ENCODE measurements around the gene SPTBN1.
A peak's percentile ranks its signal among the peaks of the same experiment; 100 is the strongest.
"Not testable (repeated sequence)": the region's sequence is repeated elsewhere in the genome, so short reads cannot be mapped to it uniquely, and the experiment has no call there.

The SPTBN1 gene

DNA sequence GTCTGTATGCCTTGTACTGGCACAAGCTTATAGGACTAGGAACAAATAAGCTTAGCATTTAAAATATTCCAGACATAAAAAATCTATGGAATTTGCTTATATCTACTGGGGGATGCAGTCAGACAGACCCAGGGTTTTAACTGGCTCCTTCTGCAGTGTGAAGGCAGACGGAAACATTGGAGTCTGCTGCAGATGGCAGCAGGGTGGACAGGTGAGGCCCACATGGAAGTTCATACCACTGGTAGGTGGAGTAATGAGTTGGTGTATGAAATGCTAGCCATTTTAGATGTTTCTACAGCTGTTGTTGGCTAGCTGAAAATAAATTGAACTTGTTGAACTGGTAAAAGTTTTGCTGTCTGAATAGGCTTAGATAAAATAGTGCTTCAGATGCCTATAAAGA is 17.7 kb downstream of the SPTBN1 start:
- no peak for DNase-seq

DNA sequence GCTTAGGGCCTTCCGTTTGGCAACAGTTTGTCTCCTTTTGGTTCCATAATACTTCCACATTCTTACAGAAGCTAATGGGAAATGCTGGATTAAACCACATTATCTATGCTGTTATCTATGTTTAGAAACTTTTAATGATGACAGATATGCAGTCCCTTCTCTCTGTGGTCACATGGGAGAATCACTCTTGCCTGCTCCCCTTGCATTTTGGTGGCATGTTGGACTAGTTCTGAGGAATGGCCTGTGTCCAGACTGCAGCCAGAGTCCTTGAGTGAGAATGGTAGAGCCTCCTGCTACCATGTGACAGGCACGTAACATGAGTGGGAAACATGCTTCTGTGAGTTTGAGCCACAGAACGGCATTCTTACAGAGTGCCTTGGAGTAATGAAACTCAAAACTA is 19.2 kb downstream of the SPTBN1 start:
- DNase-seq = no peak

DNA sequence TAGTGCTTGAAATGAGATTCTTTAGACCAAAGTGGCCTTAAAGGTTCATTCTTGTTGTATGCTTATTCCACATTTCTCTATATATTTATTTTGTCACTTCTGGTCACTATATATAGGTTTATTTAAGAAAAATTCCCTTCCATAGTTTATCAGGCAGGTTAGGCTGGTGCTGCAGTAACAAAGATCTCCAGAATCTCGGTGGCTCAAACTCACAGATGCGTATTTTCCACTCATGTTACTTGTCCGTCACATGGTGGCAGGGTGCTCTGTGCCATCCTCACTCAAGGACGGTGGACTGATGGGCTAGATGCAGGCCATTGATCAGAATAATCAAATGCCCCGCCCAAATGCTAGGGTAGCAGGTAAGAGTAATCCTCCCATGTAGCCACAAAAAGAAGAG is 19.8 kb downstream of the SPTBN1 start:
- no peak for DNase-seq

DNA sequence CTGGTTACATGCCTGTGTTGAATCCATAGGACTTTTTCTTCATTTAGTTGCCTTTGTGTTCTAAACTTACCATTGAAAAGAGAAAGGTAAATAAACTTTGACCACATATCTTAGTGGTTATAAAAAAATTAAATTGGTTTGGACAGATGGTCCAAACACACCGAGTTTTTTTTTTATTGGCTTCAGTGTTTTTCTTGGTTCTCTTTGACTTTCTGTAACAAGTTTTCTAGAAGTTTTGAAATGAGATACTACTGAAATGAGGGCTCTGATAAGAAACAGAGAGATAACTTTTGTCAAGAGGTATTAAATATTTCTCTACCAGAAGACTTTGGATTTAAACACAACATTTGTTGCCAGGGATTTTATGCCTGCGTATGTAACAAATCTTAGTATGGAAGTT is 20.7 kb downstream of the SPTBN1 start:
- no peak for DNase-seq

DNA sequence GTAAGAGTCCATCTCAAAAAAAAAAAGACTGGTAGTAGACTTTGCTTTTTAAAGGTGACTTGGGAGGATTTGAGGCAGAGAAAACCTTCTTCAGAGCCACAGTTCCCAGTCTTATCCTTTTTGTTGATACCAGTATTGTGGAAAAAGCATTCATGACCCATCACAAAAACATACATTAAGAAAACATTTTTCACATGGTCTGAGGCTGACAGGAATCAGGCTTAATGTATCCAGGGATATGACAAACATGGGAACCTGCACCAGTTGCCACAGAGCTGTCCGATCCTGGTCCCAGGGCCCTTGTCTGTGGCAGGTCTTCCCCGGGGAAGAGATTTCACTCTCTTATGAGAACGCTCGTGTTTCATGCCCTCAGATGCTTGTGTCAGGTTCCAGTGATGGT is 21.8 kb downstream of the SPTBN1 start:
- no peak for DNase-seq

DNA sequence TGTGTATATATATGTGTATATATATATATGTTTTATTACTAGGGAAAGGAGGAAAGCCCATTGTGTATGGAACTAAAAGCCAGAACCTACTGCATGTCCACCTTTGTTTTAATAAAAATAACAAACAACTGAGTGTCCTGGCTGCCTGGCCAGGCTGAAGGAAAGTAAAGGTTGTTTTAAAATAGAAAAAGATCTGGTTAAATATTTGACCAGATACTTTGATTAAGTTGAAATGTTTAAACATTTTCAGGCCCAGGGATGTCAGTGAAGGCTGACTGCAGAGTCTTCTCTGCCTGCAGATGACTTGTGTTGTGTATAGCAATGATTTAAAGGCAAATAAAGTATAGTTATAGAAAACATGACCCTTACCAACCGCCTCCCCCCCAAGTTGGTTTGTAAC is 22.8 kb downstream of the SPTBN1 start:
- DNase-seq = no peak

DNA sequence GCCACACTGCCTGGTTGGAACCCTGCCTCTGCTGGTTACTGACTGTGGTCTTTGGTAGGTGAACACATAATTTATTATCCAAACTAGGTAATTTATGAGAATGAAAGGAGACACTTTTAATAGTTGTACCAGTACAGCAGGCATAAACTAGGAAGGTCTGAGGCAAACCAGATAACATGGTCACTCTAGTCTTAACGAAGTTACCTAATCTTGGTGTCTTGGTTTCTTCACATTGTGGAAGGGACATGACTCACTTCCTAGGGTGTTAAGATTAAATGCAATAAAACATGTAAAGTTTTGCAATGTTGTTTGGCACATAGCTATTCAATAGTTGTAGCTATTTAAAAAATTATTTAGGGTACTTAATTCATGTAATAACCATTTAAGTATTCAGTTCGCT is 23.3 kb downstream of the SPTBN1 start:
- no peak for DNase-seq

DNA sequence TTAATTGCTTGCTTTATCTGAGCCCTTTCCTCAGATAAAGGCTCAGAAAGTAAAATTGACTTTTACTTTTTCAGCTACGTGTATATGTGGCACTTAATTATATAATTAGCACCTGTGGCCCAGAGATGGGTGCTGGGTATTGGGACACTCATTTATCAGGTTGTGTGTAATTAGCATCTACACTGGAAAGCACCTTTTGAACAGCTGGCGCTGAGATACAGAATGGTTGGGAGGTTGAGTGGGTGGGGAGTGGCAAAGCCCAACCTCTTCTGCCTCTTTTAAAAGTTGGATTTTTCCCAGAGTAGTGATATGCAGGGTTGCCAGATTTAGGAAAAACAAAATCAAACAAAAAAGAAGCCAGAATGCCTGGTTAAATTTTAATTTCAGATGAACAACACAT is 23.9 kb downstream of the SPTBN1 start:
- DNase-seq = no peak

DNA sequence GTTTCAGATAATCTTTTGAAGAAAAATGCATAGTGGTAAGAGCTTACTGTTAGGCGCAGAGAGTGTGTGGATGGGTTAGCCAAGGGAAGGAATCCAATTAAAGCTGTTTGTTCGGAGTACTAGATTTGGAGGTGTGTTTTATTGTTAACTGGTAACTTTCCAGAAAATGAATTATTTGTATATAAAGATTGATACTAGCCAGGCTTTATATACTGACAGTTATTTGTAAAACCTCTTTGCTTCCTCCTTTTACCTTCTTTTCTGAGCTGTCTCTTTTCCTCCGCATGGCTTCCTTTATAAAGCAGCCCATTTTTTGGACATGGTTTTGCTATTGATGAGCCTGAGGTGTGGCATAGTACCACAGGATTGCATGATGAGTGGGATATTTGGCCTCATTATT is 25.6 kb downstream of the SPTBN1 start:
- DNase-seq = no peak

DNA sequence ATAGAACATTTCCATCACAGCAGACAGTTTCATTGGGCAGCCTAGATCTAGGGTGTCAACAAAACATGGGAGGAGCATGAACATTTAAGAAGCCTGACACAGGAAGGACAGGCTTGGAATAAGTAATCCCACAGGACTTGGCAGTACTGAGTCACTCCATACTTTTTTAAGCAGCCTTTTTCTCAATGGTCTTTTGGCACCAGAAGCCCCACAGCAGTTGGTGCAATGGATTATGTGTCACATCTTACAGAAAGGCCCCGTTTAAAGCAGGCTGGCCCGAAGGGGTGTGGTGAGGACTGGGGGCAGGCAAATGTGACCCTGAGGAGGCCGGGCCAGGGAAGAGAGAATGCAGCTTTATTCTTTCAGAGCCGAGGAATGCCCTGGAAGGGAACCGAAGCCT is 26.6 kb downstream of the SPTBN1 start:
- DNase-seq = no peak

DNA sequence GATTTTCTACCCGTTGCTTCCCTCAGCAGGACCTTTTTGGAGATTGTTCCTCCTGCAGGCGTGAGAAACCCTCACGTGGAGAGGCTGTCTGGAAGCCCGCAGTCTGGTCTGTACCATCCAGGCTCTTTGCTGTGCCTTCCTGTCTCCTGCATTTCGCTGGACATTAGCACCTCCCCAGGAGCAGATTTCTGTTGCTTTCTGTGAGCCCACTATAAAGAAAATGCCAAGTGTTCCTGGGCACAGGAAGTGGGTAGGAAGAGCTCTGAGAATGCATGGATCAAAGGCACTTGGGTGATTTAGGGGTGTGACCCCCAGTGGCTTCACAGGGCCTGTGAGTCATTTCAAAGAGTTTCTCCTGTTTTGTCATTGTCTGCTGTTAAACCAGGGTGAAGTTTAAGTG is 27.3 kb downstream of the SPTBN1 start:
- DNase-seq = no peak

DNA sequence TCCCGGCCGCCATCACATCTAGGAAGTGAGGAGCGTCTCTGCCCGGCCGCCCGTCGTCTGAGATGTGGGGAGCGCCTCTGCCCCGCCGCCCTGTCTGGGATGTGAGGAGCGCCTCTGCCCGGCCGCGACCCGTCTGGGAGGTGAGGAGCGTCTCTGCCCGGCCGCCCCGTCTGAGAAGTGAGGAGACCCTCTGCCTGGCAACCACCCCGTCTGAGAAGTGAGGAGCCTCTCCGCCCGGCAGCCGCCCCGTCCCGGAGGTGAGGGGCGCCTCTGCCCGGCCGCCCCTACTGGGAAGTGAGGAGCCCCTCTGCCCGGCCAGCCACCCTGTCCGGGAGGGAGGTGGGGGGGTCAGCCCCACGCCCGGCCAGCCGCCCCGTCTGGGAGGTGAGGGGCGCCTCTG is 29.6 kb downstream of the SPTBN1 start:
- not testable (repeated sequence) for DNase-seq

DNA sequence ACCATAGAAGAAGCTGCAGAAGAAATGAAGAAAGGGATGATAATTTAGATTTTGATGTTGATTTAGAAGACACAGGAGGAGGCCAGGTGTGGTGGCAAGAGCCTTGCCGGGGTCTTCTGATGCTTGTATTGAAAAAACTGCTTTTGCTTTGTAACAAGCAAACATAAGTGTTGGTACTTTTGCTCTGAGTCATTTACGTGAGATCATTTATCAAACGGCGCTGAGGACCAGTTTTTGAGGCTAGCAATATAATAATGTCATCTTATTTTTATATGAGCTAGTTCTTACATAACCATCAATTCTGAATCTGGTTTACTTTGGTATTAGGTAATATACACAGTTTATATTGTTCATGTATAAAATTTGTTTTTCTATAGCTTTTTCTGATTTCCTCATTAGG is 30.6 kb downstream of the SPTBN1 start:
- no peak for DNase-seq

DNA sequence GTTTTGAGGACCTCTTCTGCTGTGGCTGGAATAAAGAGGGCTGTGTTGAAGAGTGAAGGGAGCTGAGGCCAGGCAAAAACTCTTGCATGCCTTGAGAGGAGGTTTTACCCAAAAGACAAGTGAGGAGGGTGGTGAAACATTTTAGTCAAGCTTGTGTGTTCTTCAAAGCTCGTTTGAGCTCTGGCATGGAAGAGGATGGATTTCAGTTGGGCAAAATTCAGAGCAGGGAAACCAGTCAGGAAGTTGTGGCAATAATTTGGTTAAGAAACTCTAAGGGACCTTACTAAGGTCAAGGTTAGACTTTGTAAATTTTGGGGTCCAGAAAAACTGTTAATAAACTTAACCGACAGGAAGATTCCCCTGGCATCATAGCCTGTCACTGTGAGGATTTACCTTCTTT is 34.7 kb downstream of the SPTBN1 start:
- DNase-seq = no peak

DNA sequence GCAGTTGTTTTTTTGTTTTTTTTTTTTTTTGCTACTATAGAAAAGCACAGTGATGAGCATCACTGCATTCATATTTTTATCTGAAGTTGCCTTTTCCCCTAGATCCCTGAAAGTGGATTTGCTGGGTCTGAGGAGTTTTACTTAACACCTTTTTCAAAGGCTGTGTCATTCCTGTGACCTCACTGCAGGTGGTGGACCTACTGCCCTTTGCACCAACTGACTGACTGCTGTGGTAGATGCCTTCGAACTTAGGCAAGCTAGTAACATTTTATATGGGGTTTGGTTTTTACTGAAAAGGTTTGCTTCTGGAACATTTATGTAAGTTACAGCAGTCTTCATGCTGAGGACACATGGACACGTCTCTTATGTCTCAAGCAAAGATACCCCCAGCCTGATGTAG is 36.2 kb downstream of the SPTBN1 start:
- no peak for DNase-seq

DNA sequence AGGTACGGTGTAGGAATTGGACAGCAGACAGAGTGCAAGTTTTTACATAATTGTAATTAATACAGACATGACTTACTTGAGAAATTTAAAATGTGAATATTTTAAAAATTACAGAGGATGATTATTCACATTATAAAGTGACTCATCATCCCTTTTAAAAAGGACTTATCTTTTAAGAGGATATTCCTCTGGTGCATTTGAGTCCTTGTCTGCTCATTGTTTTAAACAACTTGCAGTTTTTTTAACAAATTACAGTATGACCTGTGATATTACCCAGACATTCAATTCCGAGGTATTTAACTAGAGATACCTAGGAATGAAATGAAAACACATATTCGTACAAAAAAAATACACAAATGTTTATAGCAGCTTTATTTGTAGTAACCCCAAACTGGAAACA is 38.0 kb downstream of the SPTBN1 start:
- DNase-seq = no peak

DNA sequence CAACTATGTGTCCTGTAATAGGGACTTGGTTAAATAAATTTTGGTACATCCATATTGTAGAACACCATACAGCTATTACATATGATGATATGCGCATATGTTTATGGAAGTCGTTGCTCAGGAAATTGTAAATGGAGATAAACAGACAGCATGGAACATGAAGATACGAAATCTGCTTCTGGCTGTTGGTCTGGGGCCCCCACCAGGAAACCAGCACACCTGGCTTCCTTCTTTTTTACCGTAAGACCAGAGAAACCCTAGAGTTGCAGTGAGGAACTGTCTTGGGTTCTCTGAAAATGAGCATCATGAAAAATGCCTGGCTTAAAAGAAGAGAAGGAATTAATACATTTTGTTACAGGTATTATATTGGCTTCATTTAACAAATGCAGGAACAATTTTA is 40.8 kb downstream of the SPTBN1 start:
- no peak for DNase-seq

DNA sequence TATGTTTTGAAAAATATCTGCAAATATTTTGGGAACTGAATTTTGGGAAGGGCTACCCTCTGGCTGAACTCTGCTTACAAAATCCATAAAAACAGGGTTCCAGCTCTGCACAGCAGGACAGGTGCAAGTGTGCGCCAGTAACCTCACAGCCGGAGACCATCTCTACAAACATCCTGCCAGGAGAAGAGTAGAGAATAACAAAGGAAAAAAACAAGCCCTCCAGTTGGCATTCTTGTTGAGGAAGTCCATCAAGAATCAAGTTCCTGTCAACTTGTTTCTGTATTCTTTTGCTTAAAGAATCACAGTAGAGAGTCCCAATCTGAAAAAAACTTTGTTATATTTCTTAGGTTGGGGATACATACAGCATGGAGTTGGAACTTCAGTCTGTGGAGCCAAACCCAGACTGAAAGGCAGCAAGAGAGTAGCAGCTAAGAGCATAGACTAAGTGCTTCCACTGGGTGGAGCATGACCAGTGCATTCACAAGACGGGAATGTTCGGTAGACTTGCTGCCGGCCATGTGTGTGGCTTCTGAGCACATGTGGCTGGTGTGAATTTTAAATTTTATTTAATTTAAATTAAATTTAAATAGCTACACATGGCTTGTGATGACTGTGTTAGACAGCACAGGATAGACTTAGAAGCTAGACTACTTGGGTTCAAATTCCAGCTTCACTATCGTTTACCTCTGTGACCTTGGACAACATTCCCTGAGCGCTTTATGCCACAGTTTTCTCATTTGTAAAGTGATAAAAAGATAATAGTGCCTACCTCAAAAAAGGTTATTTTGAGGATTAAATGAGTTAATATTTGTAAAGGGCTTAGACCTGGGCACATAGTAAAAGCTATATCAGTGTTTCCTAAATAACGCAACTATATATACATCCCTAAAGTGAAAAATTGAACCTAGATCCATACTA is 41.9 kb downstream of the SPTBN1 start:
- peak; percentile 61 for DNase-seq

DNA sequence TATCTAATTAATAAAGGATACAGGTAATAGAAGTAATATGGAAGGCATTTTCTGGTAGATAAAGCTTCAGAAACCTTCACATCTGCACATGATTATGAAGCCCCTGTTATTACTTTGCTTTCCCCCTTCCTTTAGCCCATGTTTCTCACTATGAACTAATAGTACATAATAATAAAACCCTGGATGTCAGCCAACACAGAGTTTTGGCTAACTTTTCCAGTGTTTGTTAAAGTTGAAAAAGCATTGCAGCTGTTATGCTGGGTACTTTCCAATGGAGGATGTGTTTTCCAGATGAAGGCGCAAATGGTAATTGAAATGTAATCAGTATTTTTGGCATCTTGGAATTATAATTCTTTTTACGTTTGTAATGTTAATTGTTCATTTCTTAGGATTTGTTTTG is 43.5 kb downstream of the SPTBN1 start:
- DNase-seq = no peak

DNA sequence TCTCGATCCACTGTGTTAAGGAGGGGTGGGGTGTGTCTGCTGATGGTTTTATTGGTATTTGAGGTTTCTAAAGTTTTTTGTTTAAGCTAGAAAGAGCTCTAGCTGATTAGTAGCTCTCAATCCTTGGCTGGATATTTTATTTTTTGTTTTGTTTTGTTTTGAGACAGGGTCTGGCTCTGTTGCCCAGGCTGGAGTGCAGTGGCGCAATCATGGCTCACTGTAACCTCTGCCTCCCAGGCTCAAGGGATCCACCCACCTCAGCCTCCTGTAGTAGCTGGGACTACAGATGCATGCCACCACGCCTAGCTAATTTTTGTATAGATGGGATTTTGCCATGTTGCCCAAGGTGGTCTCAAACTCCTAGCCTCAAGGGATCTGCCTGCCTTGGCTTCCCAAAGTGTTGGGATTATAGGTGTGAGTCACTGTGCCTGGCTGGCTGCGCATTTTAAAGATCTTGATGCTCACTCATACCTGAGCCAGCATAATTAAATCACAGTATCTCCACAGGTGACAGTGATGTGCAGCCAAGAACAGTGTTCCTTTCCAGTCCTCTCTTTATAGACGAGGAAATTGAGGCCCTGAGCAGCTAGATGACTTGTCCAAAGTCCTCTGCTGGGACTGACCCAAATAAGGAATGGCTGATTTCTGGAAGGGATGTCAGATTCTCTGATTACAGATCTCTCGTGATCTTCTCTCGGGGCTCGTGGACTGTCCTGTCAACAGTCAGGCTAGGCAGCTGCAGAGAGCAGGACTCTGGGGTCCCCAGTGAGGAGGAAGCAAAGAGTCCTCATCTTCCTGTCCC is 44.5 kb downstream of the SPTBN1 start:
- no peak for DNase-seq

DNA sequence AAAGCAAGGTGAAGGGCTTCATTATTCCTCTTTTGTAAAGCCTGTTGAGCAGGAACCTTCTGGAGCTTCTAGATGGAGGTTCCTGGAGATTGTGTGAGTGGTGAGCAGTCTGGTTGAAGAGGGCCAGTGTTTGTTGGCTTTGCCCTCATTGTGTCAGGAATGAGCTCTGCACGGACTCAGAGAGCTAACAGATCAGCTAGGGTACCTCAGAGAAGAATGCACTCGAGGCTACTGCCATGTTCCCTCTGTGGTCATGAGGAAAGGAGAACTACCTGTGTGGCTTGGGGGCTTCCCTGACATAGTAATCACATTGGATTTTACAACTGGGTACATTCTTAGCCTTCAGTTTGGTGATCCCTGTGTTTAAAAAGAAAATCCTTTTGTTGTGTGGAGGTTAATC is 46.6 kb downstream of the SPTBN1 start:
- DNase-seq = no peak

DNA sequence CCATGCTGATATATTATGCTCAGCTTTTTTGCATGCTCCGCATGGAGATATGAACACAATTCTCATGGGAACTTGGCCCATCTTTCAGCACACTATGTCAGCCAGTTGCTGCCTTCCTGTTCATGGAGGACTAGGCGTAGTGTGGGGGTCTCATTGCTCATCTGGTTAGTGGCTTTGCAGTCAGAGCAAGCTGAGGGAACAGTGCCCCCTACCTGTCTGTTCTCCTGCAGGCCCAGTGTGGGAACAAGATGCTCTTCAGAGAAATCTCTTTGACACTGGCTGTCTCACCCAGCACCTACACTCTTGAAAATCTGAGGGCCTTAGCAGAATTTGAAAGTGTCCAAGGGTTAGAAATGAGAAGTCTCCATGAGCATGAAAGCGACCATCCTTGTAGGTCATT is 47.1 kb downstream of the SPTBN1 start:
- no peak for DNase-seq

DNA sequence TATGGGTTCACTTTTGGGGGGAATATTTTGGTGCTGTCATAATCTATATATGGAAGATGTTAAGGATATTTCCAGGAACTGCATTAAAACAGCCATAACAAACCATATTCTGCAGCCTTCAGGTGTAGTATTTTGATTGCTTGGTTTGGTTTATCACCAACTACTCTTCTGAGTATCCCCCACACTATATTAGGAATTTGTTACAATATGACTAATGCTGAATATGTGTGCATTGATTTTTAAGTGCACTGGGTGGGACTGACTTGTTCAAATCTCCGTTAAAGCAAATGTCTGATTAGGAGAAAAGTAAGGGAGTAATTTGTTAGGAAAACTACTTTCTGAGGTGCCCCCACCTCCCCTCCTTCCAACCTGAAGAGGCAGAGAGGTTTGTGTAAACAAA is 47.7 kb downstream of the SPTBN1 start:
- DNase-seq = no peak

DNA sequence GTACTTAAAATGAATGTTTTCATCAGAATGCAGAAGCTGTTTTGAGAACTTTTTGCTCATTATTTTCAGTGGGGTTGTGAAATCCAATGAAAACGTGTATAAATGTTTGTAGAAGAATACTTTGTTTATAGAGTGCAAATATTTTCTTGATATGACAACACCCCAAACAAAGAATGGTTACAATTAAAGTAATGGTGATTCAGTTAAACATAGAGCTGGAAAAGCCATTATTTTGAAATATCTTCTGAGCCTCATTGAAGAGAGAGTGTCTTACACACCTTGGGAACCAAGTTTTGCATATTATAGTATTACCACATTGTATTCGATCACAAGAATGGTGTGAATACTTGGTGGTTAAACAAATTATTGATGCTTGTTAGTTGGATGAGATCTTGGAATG is 48.7 kb downstream of the SPTBN1 start:
- no peak for DNase-seq
